Osteocyte (in vitro differentiated cells): Measurements from ENCODE around the gene TXNRD3. TPM values are rescaled to one million over a fixed set of nuclear protein-coding genes. Genes with fewer than 3 reads are reported as not detected.
"Not testable (repeated sequence)": the region's sequence is repeated elsewhere in the genome, so short reads cannot be mapped to it uniquely, and the experiment has no call there.

Experiments used
- DNase-seq: peaks from one replicate; pipeline ENCODE4 v3.0.0; 2021; ENCODE audit warnings: mixed read lengths; ENCODE audit not compliant: unreplicated experiment; ENCODE audit errors: extremely low spot score
- H3K27ac Mint-ChIP-seq: one replicate; pipeline ENCODE4 v1.8.0; 2021; ENCODE audit warnings: mild to moderate bottlenecking, mixed read lengths; ENCODE audit not compliant: unreplicated experiment
- H3K27me3 Mint-ChIP-seq: one replicate; pipeline ENCODE4 v1.8.0; 2021; ENCODE audit warnings: mixed read lengths; ENCODE audit not compliant: unreplicated experiment
- H3K36me3 Mint-ChIP-seq: one replicate; pipeline ENCODE4 v1.8.0; 2021; ENCODE audit warnings: mixed read lengths; ENCODE audit not compliant: unreplicated experiment
- H3K4me1 Mint-ChIP-seq: one replicate; pipeline ENCODE4 v1.8.0; 2021; ENCODE audit warnings: mixed read lengths; ENCODE audit not compliant: unreplicated experiment
- H3K4me3 Mint-ChIP-seq: one replicate; pipeline ENCODE4 v1.8.0; 2021; ENCODE audit warnings: mild to moderate bottlenecking, moderate library complexity, mixed read lengths; ENCODE audit not compliant: unreplicated experiment
- H3K9me3 Mint-ChIP-seq: one replicate; pipeline ENCODE4 v1.8.0; 2021; ENCODE audit warnings: mixed read lengths; ENCODE audit not compliant: unreplicated experiment
- total RNA-seq: library from RNA; stranded (reverse); gene quantifications from 2 replicates; pipeline ENCODE4 v1.2.1, GENCODE V29; 2021
- TF ChIP-seq, protein P1 (sequence below): fragments of 200-600 bp; sonication (generic); IDR thresholded peaks from 2 replicates; pipeline ENCODE4 v1.5.0; 2021; ENCODE audit warnings: antibody characterized with exemption, mild to moderate bottlenecking, moderate library complexity

The TXNRD3 gene
- total RNA-seq, 1 donor from 2014 or later = 17.6 TPM

GRCh38 chr3:126644615-126645014, 10.3 kb downstream of the TXNRD3 start:
- Mint-ChIP-seq H3K9me3 (no peaks in the 10 kb centered on the region), H3K36me3 (peaks cover 37% of the 10 kb centered on the region)
- TF ChIP-seq, protein P1, sequence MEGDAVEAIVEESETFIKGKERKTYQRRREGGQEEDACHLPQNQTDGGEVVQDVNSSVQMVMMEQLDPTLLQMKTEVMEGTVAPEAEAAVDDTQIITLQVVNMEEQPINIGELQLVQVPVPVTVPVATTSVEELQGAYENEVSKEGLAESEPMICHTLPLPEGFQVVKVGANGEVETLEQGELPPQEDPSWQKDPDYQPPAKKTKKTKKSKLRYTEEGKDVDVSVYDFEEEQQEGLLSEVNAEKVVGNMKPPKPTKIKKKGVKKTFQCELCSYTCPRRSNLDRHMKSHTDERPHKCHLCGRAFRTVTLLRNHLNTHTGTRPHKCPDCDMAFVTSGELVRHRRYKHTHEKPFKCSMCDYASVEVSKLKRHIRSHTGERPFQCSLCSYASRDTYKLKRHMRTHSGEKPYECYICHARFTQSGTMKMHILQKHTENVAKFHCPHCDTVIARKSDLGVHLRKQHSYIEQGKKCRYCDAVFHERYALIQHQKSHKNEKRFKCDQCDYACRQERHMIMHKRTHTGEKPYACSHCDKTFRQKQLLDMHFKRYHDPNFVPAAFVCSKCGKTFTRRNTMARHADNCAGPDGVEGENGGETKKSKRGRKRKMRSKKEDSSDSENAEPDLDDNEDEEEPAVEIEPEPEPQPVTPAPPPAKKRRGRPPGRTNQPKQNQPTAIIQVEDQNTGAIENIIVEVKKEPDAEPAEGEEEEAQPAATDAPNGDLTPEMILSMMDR = no peak

DNA sequence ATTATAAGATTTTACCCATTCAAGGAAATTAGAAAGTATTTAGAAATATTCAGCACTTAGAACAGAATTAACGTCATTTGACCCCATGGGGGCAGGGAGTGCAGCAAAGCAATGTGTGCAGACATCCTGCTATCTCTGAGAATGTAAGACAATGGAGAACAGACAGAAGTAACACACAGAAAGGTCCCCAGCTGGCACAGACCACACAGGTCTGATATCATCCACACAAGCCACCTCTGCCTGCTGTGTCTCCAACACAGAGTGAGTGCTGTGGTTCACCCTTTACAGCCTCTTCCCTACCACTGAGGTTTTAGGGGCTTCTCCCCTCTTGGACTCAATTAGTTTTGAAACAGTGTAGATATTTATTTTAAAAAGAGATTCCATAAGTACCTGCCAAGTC, 16.1 kb downstream of the TXNRD3 start:
- H3K27ac Mint-ChIP-seq = no peak overlapping the region
- no peaks in the 10 kb centered on the region for H3K9me3 Mint-ChIP-seq
- no peaks in the 10 kb centered on the region for H3K27me3 Mint-ChIP-seq
- TF ChIP-seq, protein P1 = no peak
- H3K4me1 Mint-ChIP-seq = no peaks in the 10 kb centered on the region
- H3K4me3 Mint-ChIP-seq = no peak overlapping the region
- peaks cover 55% of the 10 kb centered on the region for H3K36me3 Mint-ChIP-seq
- DNase-seq = no peak

More at GRCh38 chr3:126644615-126645014, 10.3 kb downstream of the TXNRD3 start:
- H3K4me1 Mint-ChIP-seq = no peaks in the 10 kb centered on the region
- H3K27ac Mint-ChIP-seq = no peak overlapping the region
- H3K4me3 Mint-ChIP-seq = no peak overlapping the region
- H3K27me3 Mint-ChIP-seq = no peaks in the 10 kb centered on the region
- no peak for DNase-seq

GRCh38 chr3:126636436-126636835, 18.5 kb downstream of the TXNRD3 start:
- TF ChIP-seq, protein P1 = no peak
- no peak for DNase-seq
- no peaks in the 10 kb centered on the region for H3K27me3 Mint-ChIP-seq
- H3K4me3 Mint-ChIP-seq = no peak overlapping the region
- peaks cover 46% of the 10 kb centered on the region for H3K36me3 Mint-ChIP-seq
- no peak overlapping the region for H3K27ac Mint-ChIP-seq
- no peaks in the 10 kb centered on the region for H3K9me3 Mint-ChIP-seq
- no peaks in the 10 kb centered on the region for H3K4me1 Mint-ChIP-seq

DNA sequence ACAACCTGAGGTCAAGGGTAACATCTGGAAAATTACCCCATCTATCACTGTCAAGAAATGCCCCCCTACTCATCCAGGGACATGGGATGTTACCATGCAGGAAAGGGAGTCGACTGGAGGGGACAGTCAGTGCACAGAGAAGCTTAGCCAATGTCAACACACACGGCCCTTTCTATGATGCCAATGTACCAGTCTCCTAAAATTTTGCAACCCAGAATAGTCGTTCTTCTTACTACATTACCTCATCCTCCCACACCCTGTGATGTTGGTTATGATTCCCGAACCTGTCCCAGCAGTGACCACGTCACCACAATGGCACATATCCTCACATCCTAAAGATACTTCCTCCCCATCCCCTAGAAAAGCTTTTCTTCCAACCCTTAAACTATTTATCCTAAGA, 20.1 kb downstream of the TXNRD3 start:
- H3K27ac Mint-ChIP-seq = no peak overlapping the region
- no peak overlapping the region for H3K4me3 Mint-ChIP-seq
- no peak for DNase-seq
- no peaks in the 10 kb centered on the region for H3K4me1 Mint-ChIP-seq
- peaks cover 47% of the 10 kb centered on the region for H3K36me3 Mint-ChIP-seq
- H3K9me3 Mint-ChIP-seq = no peaks in the 10 kb centered on the region
- H3K27me3 Mint-ChIP-seq = no peaks in the 10 kb centered on the region
- TF ChIP-seq, protein P1 = no peak

- TF ChIP-seq, protein P1 = no peak
Measured at GRCh38 chr3:126630020-126630419, 24.9 kb downstream of the TXNRD3 start.

DNA sequence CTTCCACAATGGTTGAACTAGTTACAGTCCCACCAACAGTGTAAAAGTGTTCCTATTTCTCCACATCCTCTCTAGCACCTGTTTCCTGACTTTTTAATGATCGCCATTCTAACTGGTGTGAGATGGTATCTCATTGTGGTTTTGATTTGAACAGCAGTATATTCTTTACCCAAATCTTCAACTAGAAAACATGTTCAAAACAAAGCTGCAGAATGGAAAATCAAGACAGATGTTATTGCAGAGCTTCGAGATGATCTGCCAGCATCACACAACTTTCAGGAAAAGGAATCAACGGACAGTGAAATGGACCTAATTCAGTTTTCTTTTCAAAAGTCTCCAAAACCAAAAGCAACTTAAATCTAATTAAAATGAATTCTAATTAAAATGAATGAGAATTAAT, 29.2 kb downstream of the TXNRD3 start:
- Mint-ChIP-seq H3K36me3 (peaks cover 33% of the 10 kb centered on the region), H3K4me1 (peaks cover 37% of the 10 kb centered on the region)
- H3K4me3 Mint-ChIP-seq, H3K27me3 Mint-ChIP-seq, DNase-seq, H3K9me3 Mint-ChIP-seq, H3K27ac Mint-ChIP-seq: not testable (repeated sequence)

More at GRCh38 chr3:126630020-126630419, 24.9 kb downstream of the TXNRD3 start:
- no peak overlapping the region for H3K27ac Mint-ChIP-seq
- H3K9me3 Mint-ChIP-seq = no peaks in the 10 kb centered on the region
- H3K36me3 Mint-ChIP-seq = peaks cover 41% of the 10 kb centered on the region
- no peaks in the 10 kb centered on the region for H3K27me3 Mint-ChIP-seq
- DNase-seq = no peak
- H3K4me3 Mint-ChIP-seq = no peak overlapping the region
- H3K4me1 Mint-ChIP-seq = no peaks in the 10 kb centered on the region
